Measurements from ENCODE around the gene INPP5D. TPM values are rescaled to one million over a fixed set of nuclear protein-coding genes. Genes with fewer than 3 reads are reported as not detected.

The INPP5D gene
- total RNA-seq, 1 experiment from 2014 or later: 12.7 TPM

DNA sequence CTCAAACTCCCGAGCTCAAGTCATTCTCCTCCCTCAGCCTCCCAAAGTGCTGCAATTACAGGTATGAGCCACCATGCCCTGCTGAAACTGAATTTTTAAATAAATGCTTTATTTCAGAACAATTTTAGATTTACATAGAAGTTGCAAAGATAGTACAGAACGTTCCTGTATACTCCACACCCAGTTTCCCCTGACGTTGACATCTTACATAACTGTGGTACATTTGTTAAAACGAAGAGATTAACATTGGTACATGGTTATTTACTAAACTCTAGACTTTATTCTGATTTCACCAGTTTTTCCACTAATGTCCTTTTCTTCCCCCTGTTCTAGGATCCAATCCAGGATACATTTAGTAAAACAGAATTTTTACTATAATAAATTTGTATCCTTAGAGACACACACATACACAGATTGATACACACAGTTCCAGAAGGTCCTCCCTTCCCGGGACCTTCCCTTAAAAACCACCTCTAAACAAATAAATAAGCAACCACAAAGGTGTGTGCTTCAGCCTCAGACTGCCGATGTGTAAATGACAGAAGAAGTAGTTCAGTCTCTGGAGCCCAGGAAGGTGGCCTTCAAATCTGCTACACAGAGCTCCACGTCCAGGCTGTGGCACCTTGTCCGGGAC, 20.8 kb upstream of the INPP5D start:
- Histone ChIP-seq H3K9ac (ENCODE audit: extremely low read depth, insufficient read length, low read length) (no peak overlapping the region), H4K5ac (ENCODE audit: insufficient read length, low read depth, low read length) (no peak overlapping the region), H2BK5ac (ENCODE audit: insufficient read length, low read length) (no peak overlapping the region), H3K27me3 (ENCODE audit: insufficient read depth, low read length) (no peaks in the 10 kb centered on the region), H4K91ac (ENCODE audit: insufficient read length, low read depth, low read length) (no peak overlapping the region), H2AK5ac (ENCODE audit: insufficient read length, low read length) (no peak overlapping the region), H2BK15ac (ENCODE audit: low read depth, low read length) (no peak overlapping the region), H4K8ac (replicated peaks; ENCODE audit: insufficient read length, low read depth, low read length) (no peak overlapping the region), H3K18ac (ENCODE audit: insufficient read length, low read depth, low read length) (no peak overlapping the region), H3T11ph (ENCODE audit: low read length) (no peak overlapping the region), H3K79me2 (ENCODE audit: insufficient read depth, low read length) (no peaks in the 10 kb centered on the region), H3K9me3 (ENCODE audit: control insufficient read depth, low read depth, low read length) (no peaks in the 10 kb centered on the region), H3K4me1 (ENCODE audit: insufficient read depth, low read length) (no peaks in the 10 kb centered on the region), H3K56ac (ENCODE audit: insufficient read length, low read depth, low read length) (no peak overlapping the region), H2BK120ac (ENCODE audit: low read depth, low read length, poor library complexity, severe bottlenecking) (no peak overlapping the region), H3K4me2 (ENCODE audit: insufficient read depth, insufficient read length, low read length) (no peak overlapping the region), H3K4ac (ENCODE audit: low read depth, low read length) (no peak overlapping the region), H2AFZ (ENCODE audit: low read length) (no peak overlapping the region), H3K23me2 (ENCODE audit: insufficient read length, low read depth, low read length, poor library complexity, severe bottlenecking) (no peaks in the 10 kb centered on the region), H2BK12ac (ENCODE audit: insufficient read length, low read depth, low read length) (no peak overlapping the region), H3K27ac (ENCODE audit: insufficient read length, low read depth, low read length) (no peak overlapping the region), H3K14ac (ENCODE audit: insufficient read depth, low read length) (no peak overlapping the region), H3K79me1 (ENCODE audit: insufficient read depth, low read depth, low read length, poor library complexity, severe bottlenecking) (no peaks in the 10 kb centered on the region), H3K23ac (ENCODE audit: insufficient read length, low read depth, low read length) (no peak overlapping the region), H4K20me1 (ENCODE audit: control insufficient read depth, insufficient read depth, insufficient read length) (no peaks in the 10 kb centered on the region), H2BK20ac (ENCODE audit: low read depth, low read length, poor library complexity, severe bottlenecking) (no peak overlapping the region)
- Mint-ChIP-seq H3K36me3 (ENCODE audit: insufficient read depth in 1 of 3, low read depth in 3 of 3) (no peaks in the 10 kb centered on the region), H3K27ac (no peak overlapping the region), H3K4me1 (no peaks in the 10 kb centered on the region), H3K27me3 (ENCODE audit: low read depth) (peaks cover 5% of the 10 kb centered on the region), H3K9me3 (no peaks in the 10 kb centered on the region), H3K4me3 (no peak overlapping the region)
- no peak for DNase-seq
- no peak for TF ChIP-seq CTCF (conservative IDR thresholded peaks at IDR 0.05)
- no CpG with 5 or more reads among the region's 8 CpGs for WGBS (ENCODE audit: extremely low coverage, insufficient read length, low lambda C conversion rate)
